OCI-LY1 (cell line): Measurements from ENCODE around the gene RAB18.

ENCODE experiments used
- CTCF ChIP-seq: fragments of 200-600 bp; sonication (generic), shearing (Covaris generic); IDR thresholded peaks from 2 replicates; pipeline ENCODE4 v1.5.1; 2017; ENCODE audit warnings: mild to moderate bottlenecking, antibody characterized with exemption, low read length, moderate library complexity, mixed read lengths
- EZH2 ChIP-seq: fragments of 200-600 bp; sonication (generic), shearing (Covaris generic); IDR thresholded peaks from 2 replicates; pipeline ENCODE4 v1.8.0; 2017; ENCODE audit warnings: borderline replicate concordance, mixed run types, mild to moderate bottlenecking, antibody characterized with exemption, low read length, moderate library complexity, mixed read lengths

GRCh38 chr10:27496137-27496536 is 8.0 kb upstream of the RAB18 start:
- TF ChIP-seq CTCF (no peak), EZH2 (no peak)
